Activated B cell treated with CpG ODN at 0.5 μM for 24 hours (primary cell): ENCODE results near the gene CFAP61. TPM values are rescaled to one million over a fixed set of nuclear protein-coding genes. Genes with fewer than 3 reads are reported as not detected.

Experiments
- ATAC-seq: fragments of 200-7000 bp; cut with Tn5 transposase; one replicate; pipeline ENCODE4 v1.10.0; 2021; ENCODE audit warnings: low read depth, mild to moderate bottlenecking, moderate library complexity
- CTCF ChIA-PET: fragments of 350-600 bp; sonication (Branson Sonifier 250); formaldehyde crosslinking; loops from one replicate; lab custom pipeline; 2021; ENCODE audit warnings: antibody characterized with exemption; lab: Charles Lee
- POLR2A ChIA-PET: fragments of 350-600 bp; sonication (Branson Sonifier 250); formaldehyde crosslinking; loops from one replicate; lab custom pipeline; 2021; ENCODE audit warnings: antibody characterized with exemption; lab: Charles Lee
- DNase-seq: peaks from one replicate; pipeline ENCODE4 v3.0.0; 2022
- H3K27ac Mint-ChIP-seq: one replicate; pipeline ENCODE4 v1.8.0; 2020; ENCODE audit warnings: mixed read lengths
- H3K27me3 Mint-ChIP-seq: one replicate; pipeline ENCODE4 v1.8.0; 2021; ENCODE audit warnings: mixed read lengths
- H3K36me3 Mint-ChIP-seq: one replicate; pipeline ENCODE4 v1.8.0; 2021; ENCODE audit warnings: low read depth, mixed read lengths
- H3K4me1 Mint-ChIP-seq: one replicate; pipeline ENCODE4 v1.8.0; 2021; ENCODE audit warnings: mixed read lengths
- H3K4me3 Mint-ChIP-seq: one replicate; pipeline ENCODE4 v1.8.0; 2020; ENCODE audit warnings: mild to moderate bottlenecking, mixed read lengths
- H3K9me3 Mint-ChIP-seq: one replicate; pipeline ENCODE4 v1.8.0; 2020; ENCODE audit warnings: mixed read lengths
- intact Hi-C: fragments of 100-400 bp; cut with micrococcal nuclease; formaldehyde crosslinking; loops from one replicate; pipeline ENCODE4 v1.15.1; 2024
- total RNA-seq: library from RNA; stranded (reverse); gene quantifications from 2 replicates; pipeline ENCODE4 v1.2.3, GENCODE V29; 2022
- TF ChIP-seq, protein P1 (sequence below): fragments of 200-600 bp; IDR thresholded peaks from one replicate; pipeline ENCODE4 v1.8.0; 2022; ENCODE audit warnings: antibody characterized with exemption, mild to moderate bottlenecking

CFAP61 gene
- total RNA-seq, 1 donor from 2014 or later, result not detected

GRCh38 chr20:20139403-20139802 is 87.1 kb downstream of the CFAP61 start:
- intact Hi-C loops, result no loop called here
- no peaks in the 10 kb centered on the region for H3K9me3 Mint-ChIP-seq
- CTCF ChIA-PET, result no interaction called here

GRCh38 chr20:20143165-20143564 is 90.8 kb downstream of the CFAP61 start:
- H3K27me3 Mint-ChIP-seq, result peaks cover 15% of the 10 kb centered on the region
- TF ChIP-seq, protein P1, sequence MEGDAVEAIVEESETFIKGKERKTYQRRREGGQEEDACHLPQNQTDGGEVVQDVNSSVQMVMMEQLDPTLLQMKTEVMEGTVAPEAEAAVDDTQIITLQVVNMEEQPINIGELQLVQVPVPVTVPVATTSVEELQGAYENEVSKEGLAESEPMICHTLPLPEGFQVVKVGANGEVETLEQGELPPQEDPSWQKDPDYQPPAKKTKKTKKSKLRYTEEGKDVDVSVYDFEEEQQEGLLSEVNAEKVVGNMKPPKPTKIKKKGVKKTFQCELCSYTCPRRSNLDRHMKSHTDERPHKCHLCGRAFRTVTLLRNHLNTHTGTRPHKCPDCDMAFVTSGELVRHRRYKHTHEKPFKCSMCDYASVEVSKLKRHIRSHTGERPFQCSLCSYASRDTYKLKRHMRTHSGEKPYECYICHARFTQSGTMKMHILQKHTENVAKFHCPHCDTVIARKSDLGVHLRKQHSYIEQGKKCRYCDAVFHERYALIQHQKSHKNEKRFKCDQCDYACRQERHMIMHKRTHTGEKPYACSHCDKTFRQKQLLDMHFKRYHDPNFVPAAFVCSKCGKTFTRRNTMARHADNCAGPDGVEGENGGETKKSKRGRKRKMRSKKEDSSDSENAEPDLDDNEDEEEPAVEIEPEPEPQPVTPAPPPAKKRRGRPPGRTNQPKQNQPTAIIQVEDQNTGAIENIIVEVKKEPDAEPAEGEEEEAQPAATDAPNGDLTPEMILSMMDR, result no peak
- no peak for DNase-seq
- CTCF ChIA-PET, result no interaction called here
- H3K9me3 Mint-ChIP-seq, result peaks cover 12% of the 10 kb centered on the region
- no peak overlapping the region for H3K4me3 Mint-ChIP-seq
- intact Hi-C loops, result no loop called here
- no peaks in the 10 kb centered on the region for H3K36me3 Mint-ChIP-seq
- H3K27ac Mint-ChIP-seq, result no peak overlapping the region
- POLR2A ChIA-PET, result no interaction called here
- ATAC-seq, result no peak
- no peaks in the 10 kb centered on the region for H3K4me1 Mint-ChIP-seq

More at GRCh38 chr20:20139403-20139802, 87.1 kb downstream of the CFAP61 start:
- Mint-ChIP-seq H3K27me3 (peaks cover 16% of the 10 kb centered on the region), H3K4me3 (no peak overlapping the region), H3K36me3 (no peaks in the 10 kb centered on the region), H3K4me1 (no peaks in the 10 kb centered on the region), H3K27ac (no peak overlapping the region)
- POLR2A ChIA-PET, result no interaction called here
- ATAC-seq, result no peak
- no peak for DNase-seq
- TF ChIP-seq, protein P1, result no peak

DNA sequence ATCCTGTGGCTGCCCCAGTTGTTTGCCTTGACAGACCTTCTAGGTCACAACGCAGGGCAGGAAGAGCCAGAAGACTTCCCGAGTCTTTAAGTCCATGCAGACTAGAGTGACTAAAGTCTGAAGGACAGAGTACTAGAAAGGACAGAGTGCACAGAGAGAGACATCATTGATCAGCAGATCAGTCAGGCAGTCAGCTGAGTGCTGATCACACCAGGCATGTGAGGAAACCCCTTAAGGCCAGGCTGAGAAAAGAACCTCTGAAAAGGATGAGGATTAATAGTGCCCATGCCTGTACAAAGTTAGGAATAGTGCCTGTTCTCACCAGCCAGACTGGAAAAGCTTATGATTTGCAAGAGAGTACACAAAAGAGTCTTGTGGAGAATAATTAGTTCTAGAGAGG is 91.3 kb downstream of the CFAP61 start:
- Mint-ChIP-seq H3K4me1 (no peaks in the 10 kb centered on the region), H3K27ac (no peak overlapping the region), H3K9me3 (peaks cover 12% of the 10 kb centered on the region), H3K36me3 (no peaks in the 10 kb centered on the region), H3K4me3 (no peak overlapping the region), H3K27me3 (peaks cover 18% of the 10 kb centered on the region)
- ChIA-PET POLR2A (no interaction called here), CTCF (no interaction called here)
- ATAC-seq (no peak), DNase-seq (no peak)
- TF ChIP-seq, protein P1, result no peak
- intact Hi-C loops, result no loop called here

- H3K36me3 Mint-ChIP-seq, result no peaks in the 10 kb centered on the region
- H3K9me3 Mint-ChIP-seq, result peaks cover 21% of the 10 kb centered on the region
- no peaks in the 10 kb centered on the region for H3K4me1 Mint-ChIP-seq
- ATAC-seq (no peak), DNase-seq (no peak)
- intact Hi-C loops, result no loop called here
- POLR2A ChIA-PET, result no interaction called here
- peaks cover 9% of the 10 kb centered on the region for H3K27me3 Mint-ChIP-seq
- TF ChIP-seq, protein P1, result no peak
- CTCF ChIA-PET, result no interaction called here
- H3K27ac Mint-ChIP-seq, result no peak overlapping the region
- H3K4me3 Mint-ChIP-seq, result no peak overlapping the region
Measured at GRCh38 chr20:20148779-20149178, 96.4 kb downstream of the CFAP61 start.

DNA sequence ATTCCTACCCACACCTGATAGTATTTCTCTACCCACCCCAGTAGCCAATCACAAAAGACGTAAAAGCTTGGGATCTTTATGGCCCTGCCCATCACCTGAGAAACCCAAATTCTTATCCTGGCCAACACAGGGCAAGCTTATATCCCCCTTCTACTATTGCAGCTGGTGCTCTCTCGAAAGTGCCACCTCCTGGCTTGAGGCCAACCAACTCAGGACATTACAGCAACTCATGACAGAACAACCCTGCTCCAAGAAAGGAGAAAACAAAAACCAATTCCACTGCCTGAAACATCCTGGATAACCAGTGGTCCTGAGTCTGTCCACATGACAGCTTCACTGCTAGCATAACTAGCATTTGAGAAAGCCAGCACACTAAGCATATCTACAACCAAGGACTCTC is 97.9 kb downstream of the CFAP61 start:
- Mint-ChIP-seq H3K4me3 (no peak overlapping the region), H3K36me3 (no peaks in the 10 kb centered on the region), H3K4me1 (no peaks in the 10 kb centered on the region), H3K27me3 (peaks cover 7% of the 10 kb centered on the region), H3K27ac (no peak overlapping the region), H3K9me3 (peaks cover 17% of the 10 kb centered on the region)
- ATAC-seq, result no peak
- TF ChIP-seq, protein P1, result no peak
- DNase-seq, result no peak
- intact Hi-C loops, result no loop called here
- ChIA-PET CTCF (no interaction called here), POLR2A (no interaction called here)
